Nucleus accumbens (tissue), 56 donors: Measurements from ENCODE around the gene HCN4.

ENCODE experiments used
- DNase-seq, 56 donors: peaks; one replicate each; lab custom pipeline; 2025; lab: John Stamatoyannopoulos, UW

Gene HCN4

GRCh38 chr15:73382115-73382514 is 13.4 kb upstream of the HCN4 start:
- no peak for DNase-seq

DNA sequence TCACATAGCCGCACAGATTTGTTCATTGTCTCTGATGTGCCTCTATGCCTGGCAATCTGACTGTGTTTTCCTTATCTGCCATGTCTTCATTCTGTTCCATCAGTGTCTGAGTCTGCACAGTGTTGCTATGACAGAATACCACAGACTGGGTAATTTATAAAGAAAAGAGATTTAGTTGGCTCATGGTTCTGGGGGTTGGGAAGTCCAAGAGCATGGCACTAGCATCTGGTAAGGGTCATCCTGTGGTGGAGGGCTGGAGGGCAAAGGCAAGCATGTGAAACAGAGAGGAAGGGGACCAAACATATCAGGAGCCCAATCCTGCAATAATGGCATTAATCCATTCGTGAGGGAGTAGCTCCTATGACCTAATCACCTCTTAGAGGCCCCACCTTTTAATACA is 11.9 kb upstream of the HCN4 start:
- no peak for DNase-seq

DNA sequence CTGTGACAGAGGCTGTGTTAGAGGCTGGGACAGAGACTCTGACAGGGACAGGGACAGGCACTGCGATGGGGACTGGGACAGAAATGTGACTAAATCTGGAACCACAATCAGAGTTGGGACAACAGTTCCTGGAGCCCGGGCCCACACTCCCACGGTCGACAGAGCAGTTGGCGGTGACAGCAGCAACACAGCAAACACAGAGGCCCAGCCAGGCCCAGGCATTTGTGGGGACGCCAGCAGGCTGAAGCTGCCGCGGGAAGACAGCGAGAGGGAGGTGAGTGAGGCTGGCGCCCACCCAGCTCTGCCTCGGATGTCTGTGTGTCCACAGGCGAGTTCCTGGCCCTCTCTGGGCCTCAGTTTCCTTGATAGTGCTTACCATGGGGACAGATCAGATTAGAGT is 9.3 kb upstream of the HCN4 start:
- no peak for DNase-seq

DNA sequence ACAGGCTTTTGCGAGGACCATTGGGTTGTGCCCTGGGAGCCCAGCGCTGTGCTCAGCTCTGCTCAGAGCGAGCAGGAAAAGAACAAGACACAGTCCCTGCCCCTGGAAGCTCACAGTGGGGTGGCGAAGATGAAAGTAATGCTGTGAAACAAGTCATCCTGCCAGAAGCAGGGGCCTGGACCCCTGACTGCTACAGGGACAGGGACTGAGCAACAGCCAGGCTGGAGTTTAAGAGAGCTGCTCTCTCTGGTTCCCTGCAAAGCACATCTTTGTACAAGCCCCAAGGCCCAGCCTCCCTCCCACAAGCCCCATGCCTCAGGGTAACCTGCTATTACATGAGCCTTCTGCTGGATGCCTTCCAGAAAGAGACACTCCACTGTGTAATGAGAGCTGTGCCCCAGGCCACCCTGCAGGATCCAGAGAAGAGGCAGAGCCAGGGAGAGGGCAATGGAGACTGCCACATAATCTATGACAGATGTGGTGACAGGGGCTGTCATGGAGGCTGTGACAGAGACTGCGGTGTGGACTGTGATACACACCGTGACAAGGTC is 7.1 kb upstream of the HCN4 start:
- DNase-seq: no peak

DNA sequence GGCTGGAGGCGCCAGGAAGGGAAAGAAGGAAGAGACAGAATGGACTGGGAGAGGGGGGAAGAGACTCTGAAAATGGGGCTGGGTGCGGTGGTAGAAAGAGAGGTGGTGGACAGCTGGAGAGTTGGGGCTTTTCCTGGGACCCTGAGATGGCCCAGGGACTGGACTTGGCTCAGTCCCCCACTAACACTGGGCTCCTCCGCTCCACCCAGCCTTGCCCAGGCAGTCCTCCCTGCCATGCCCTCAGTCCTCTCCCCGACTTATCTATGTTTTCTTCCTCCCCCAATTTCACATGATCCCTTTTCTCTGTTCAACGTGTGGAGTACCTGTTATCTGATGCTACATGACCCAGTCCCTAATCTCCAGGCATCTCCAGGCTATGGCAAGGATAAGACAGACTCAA is 6.3 kb upstream of the HCN4 start:
- DNase-seq: no peak

DNA sequence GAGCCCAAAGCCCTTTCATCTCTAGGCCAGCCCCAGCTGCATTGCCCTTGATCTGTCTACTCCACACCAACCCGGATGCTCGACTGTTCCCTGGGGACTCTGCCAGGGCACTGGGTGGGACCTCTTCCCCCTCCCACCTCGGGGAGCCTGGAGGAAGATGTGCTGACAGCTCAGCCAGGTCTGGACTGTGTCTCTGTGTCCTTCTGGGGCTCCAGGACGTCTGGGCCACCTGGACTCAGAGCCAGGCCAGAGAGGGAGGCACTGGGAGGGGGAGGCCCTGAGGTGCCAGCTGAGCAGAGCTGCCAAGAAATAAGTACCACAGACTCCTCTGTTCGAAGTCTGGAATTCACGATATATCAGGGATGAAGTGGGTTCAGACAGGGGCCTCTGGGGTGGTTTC is 5.8 kb upstream of the HCN4 start:
- DNase-seq: no peak

GRCh38 chr15:73373221-73373620 is 4.5 kb upstream of the HCN4 start:
- DNase-seq: no peak

- no peak for DNase-seq
These were observed 3.1 kb upstream of the HCN4 start for GRCh38 chr15:73371812-73372211.

- DNase-seq: no peak
These were observed 1.4 kb upstream of the HCN4 start for GRCh38 chr15:73370151-73370550.

- no peak for DNase-seq
These were observed 466 bp upstream of the HCN4 start for GRCh38 chr15:73369154-73369694.

DNA sequence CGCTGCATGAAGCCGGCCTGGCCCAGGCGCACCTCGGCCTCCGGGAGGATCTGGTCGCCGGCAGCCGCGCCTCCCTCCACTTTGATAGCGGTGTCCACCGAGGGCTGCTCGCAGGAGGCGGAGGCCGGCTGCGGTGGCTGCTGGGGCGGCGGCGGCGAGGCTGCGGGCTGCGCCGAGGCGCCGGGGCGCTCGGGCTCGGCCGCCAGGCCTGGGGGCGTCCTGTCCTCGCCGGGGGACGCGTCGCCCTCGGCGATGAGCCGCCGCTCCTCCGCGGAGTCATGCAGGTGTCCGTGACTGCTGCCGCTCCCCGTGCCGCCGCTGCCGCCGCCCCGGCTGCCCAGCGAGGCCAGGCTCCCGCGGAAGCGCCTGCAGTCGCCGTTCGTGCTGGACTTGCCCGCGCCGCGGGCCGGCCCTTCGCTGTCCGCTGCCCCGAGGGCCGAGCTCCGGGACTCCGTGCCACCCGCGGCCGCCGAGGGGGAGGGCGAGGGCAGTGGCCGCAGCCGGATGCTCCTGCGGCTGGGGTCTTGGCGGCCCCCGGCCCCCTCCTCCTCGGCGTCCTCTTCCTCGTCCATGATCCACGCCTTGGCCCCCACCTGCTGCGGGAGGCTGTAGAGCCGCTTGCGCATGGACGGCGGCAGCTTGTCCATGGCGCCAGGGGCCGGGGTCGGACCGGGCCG is 996 bp downstream of the HCN4 start:
- DNase-seq: no peak

DNA sequence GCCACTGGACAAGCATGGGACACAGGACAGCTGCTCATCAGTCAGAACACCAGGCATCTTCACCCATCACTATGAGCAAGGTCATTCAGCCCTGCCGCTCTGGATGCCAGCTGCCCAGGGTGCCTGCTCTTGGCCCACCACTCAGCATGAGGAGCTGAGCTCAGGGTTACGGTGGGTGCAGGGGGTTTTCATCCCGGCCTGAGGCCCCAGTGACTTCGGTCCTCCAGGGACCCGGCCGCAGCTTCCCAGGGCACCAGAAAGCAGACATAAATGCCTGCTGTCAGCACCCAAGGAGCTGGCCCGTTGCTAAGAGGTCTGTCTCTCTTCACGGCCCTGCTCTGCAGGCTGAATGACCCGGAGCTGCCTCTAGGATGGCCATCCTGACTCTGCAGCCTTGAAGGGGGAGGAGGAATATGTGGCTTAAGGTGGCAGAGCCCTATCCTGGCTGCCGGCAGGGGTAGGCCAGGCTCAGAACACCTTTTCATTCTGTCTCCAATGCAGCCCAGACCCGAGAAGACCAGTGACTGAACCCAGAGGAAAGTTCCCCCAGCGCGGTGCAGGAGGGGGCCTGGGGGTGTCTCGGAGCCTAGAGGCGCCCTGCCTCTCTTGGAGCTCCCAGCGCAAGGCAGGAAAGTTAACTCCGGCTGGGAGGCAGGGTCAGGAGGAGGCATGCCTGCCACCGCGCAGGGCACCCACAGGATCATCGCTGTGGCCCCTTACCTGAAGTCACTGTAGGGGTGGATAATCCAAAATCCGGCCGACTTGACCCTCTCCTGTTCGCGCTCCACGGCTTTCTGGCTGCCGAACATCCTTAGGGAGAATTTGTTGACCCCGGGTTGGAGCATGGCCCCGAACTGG is 1.8 kb downstream of the HCN4 start:
- no peak for DNase-seq

GRCh38 chr15:73364070-73364469 is 4.7 kb downstream of the HCN4 start:
- DNase-seq: no peak

- DNase-seq: no peak
These were observed 5.9 kb downstream of the HCN4 start for GRCh38 chr15:73362900-73363299.

DNA sequence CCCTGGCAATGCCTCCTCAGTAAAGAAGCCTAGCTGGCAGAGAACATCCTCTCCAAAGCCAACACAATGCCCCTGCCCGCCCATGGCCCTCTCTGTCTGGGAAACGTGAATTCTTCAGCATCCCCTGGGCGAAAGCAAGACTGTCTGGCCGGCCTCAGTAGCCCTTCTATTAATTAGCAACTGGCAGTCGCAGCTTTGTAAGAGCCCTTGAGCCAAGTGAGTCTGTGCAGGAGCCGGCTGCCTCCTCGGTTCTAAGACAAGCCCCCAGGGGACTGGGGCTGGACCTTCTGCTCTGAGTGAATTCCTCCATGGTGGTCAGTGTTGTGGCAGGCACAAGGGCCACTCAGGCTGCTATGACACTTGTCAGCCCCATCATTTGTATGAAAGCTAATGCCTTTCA is 7.4 kb downstream of the HCN4 start:
- DNase-seq: peak in 17 of 56 donors; percentile 3 to 45 (median 14)

DNA sequence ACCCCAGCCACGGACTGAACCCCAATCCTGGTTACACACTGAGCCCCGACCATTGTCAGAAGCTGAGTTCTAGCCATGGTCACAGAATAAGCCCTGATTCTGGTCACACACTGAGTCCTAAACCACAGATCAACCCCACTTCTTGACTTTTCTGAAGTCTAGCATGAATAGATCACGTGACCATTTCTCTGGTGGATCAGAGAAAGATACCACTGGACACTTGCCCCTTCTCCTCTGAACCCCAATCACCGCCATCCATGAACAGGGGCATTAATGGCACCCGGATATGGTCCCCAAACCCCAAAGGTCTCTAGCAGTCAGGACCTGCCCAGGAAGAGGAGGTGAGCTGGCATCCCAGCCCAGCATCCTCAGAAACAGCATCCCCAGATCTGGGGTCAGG is 9.1 kb downstream of the HCN4 start:
- DNase-seq: no peak

GRCh38 chr15:73357999-73358665 is 10.6 kb downstream of the HCN4 start:
- no peak for DNase-seq

GRCh38 chr15:73355612-73356265 is 13.0 kb downstream of the HCN4 start:
- DNase-seq: peak in 11 of 56 donors; percentile 2 to 35 (median 6)

DNA sequence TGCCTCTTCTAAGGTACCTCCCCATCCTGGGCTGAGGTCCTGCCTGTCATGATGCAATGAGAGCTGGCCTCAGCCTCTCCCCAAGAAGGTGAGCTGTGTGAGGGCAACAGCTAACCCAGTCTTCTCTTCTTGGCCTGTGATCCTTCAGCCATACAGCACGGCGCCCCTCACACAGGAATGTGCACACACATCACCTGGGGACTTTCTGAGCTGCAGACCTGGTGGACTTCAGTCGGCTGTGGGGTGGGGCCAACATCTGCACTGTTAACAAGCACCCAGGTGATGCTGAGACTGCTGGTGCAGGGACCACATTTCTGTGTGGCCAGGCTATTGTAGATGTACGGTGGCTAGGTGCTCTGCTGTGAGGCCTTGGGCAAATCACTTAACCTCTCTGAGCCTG is 14.5 kb downstream of the HCN4 start:
- DNase-seq: no peak

DNA sequence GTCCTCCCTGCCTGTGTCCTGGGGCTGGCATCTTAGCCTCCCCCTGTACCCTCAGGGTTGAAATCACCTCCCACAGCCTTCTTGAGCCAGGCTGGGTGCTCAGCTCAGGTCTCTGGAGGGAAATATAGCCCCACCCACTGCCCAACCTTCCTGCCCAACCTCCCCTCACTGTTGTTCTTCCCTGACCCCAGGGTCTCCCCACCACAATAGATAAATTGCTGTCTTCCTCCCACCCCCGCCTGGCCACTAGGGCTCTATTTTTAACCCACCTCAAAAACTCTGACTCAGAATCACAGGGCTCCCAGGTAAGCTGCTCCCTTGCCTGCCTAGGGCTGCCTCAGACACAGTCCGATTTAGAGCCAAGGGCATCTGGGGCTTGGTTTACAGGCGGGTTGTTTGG is 15.0 kb downstream of the HCN4 start:
- no peak for DNase-seq
